B cell (primary cell): Measurements from ENCODE around the gene CPM. TPM values are rescaled to one million over a fixed set of nuclear protein-coding genes. Genes with fewer than 3 reads are reported as not detected.

Source experiments
- ATAC-seq: fragments of 200-7000 bp; cut with Tn5 transposase; one replicate; pipeline ENCODE4 v1.10.0; 2021; ENCODE audit warnings: low read depth, mild to moderate bottlenecking, moderate number of reproducible peaks, moderate library complexity
- CTCF ChIA-PET: fragments of 350-600 bp; sonication (Branson Sonifier 250); formaldehyde crosslinking; loops from one replicate; lab custom pipeline; 2021; ENCODE audit warnings: antibody characterized with exemption, inconsistent platforms; lab: Charles Lee
- POLR2A ChIA-PET: fragments of 350-600 bp; sonication (Branson Sonifier 250); formaldehyde crosslinking; loops from one replicate; lab custom pipeline; 2021; ENCODE audit warnings: antibody characterized with exemption; lab: Charles Lee
- DNase-seq: peaks from one replicate; pipeline ENCODE4 v3.0.0; 2013
- H2AFZ ChIP-seq: 2 replicates; pipeline ENCODE4 v1.6.1; 2012; ENCODE audit warnings: mild to moderate bottlenecking, low read depth, low read length; ENCODE audit not compliant: insufficient read depth, poor library complexity, severe bottlenecking
- H3K27ac ChIP-seq, 2 donors: 1 replicate in 1 of 2; 2 replicates in 1 of 2; pipeline ENCODE4 v1.5.1; 2012 to 2013; ENCODE audit warnings: low read length in 2 of 2, mild to moderate bottlenecking in 2 of 2, moderate library complexity in 1 of 2
- H3K27me3 ChIP-seq, 4 experiments: fragments of 200-600 bp in 1 of 4; sonication (generic) in 1 of 4; replicated peaks in 1 of 4; 1 replicate in 2 of 4; 2 replicates in 2 of 4; pipeline versions ENCODE4 v1.6.1 to v1.7.0; 2013 to 2016; ENCODE audit warnings: low read length in 3 of 4, mild to moderate bottlenecking in 2 of 4, mixed read lengths in 1 of 4, moderate library complexity in 1 of 4; ENCODE audit not compliant: insufficient read depth in 4 of 4, control insufficient read depth in 3 of 4; ENCODE audit errors: control extremely low read depth in 1 of 4
- H3K36me3 ChIP-seq, 2 experiments: replicated peaks in 1 of 2; 1 replicate in 1 of 2; 2 replicates in 1 of 2; pipeline versions ENCODE4 v1.6.1 to v1.7.1; 2013; ENCODE audit warnings: low read length in 1 of 2; ENCODE audit not compliant: insufficient read depth in 2 of 2, control insufficient read depth in 1 of 2; ENCODE audit errors: control extremely low read depth in 1 of 2, extremely low read depth in 1 of 2
- H3K4me1 ChIP-seq, 2 donors: fragments of 200-600 bp in 1 of 2; sonication (generic) in 1 of 2; 1 replicate in 1 of 2; 2 replicates in 1 of 2; pipeline versions ENCODE4 v1.5.1 to v1.6.1; 2013 to 2017; ENCODE audit warnings: low read length in 2 of 2; ENCODE audit not compliant: control insufficient read depth in 2 of 2, insufficient read depth in 2 of 2
- H3K4me2 ChIP-seq: replicated peaks from 2 replicates; pipeline ENCODE3; 2012; ENCODE audit warnings: mild to moderate bottlenecking, low read depth, low read length; ENCODE audit not compliant: poor library complexity, severe bottlenecking
- H3K4me3 ChIP-seq, 5 experiments: fragments of 200-600 bp in 1 of 5; sonication (generic) in 1 of 5; 1 replicate in 3 of 5; 2 replicates in 2 of 5; pipeline versions ENCODE4 v1.5.1 to v1.7.0; 2011 to 2016; ENCODE audit warnings: low read length in 4 of 5, mild to moderate bottlenecking in 4 of 5, low read depth in 2 of 5, control low read depth in 1 of 5, moderate library complexity in 1 of 5; ENCODE audit not compliant: insufficient read depth in 1 of 5; ENCODE audit errors: control extremely low read depth in 1 of 5, extremely low read depth in 1 of 5
- H3K79me2 ChIP-seq: fragments of 200-600 bp; sonication (generic); one replicate; pipeline ENCODE4 v1.6.0; 2016; ENCODE audit warnings: low read length; ENCODE audit not compliant: control insufficient read depth, insufficient read depth
- H3K9ac ChIP-seq: fragments of 200-600 bp; sonication (generic); 2 replicates; pipeline ENCODE4 v1.6.1; 2017; ENCODE audit warnings: mild to moderate bottlenecking, low read length, moderate library complexity
- H3K9me3 ChIP-seq, 3 donors: one replicate each; pipeline versions ENCODE4 v1.6.1 to v1.7.1; 2013; ENCODE audit warnings: low read length in 2 of 3; ENCODE audit not compliant: control insufficient read depth in 2 of 3, insufficient read depth in 1 of 3; ENCODE audit errors: control extremely low read depth in 1 of 3
- H4K20me1 ChIP-seq: 2 replicates; pipeline ENCODE4 v1.6.0; 2012; ENCODE audit warnings: mild to moderate bottlenecking, low read length; ENCODE audit not compliant: insufficient read depth, control insufficient read depth, poor library complexity, severe bottlenecking
- H3K27ac Mint-ChIP-seq: one replicate; pipeline ENCODE4 v1.8.0; 2021; ENCODE audit warnings: mixed read lengths
- H3K27me3 Mint-ChIP-seq: one replicate; pipeline ENCODE4 v1.8.0; 2021; ENCODE audit warnings: mixed read lengths
- H3K4me1 Mint-ChIP-seq: one replicate; pipeline ENCODE4 v1.8.0; 2021; ENCODE audit warnings: mixed read lengths
- H3K4me3 Mint-ChIP-seq: one replicate; pipeline ENCODE4 v1.8.0; 2021; ENCODE audit warnings: mixed read lengths
- H3K9me3 Mint-ChIP-seq: one replicate; pipeline ENCODE4 v1.8.0; 2022; ENCODE audit warnings: mixed read lengths; ENCODE audit not compliant: insufficient read depth
- EZH2 ChIP-seq: IDR thresholded peaks from 2 replicates; pipeline ENCODE4 v1.6.1; 2012; ENCODE audit warnings: borderline replicate concordance, low read depth, mild to moderate bottlenecking, moderate library complexity, low read length; ENCODE audit not compliant: insufficient read depth, poor library complexity, severe bottlenecking
- WGBS: methylation state at CpG from one replicate; pipeline ENCODE4 v1.1.5; 2013; ENCODE audit warnings: missing lambda C conversion rate; ENCODE audit not compliant: insufficient coverage; 5-methylcytosine and 5-hydroxymethylcytosine counted together
- intact Hi-C: fragments of 100-400 bp; cut with micrococcal nuclease; formaldehyde crosslinking; loops from one replicate; pipeline ENCODE4 v1.10.0; 2022
- polyA plus RNA-seq: library from polyadenylated mRNA; depleted of rRNA; stranded (reverse); fragments of >200 nt; gene quantifications from 2 replicates; pipeline ENCODE4 v1.2.3, GENCODE V29; 2012
- total RNA-seq, 2 donors: library from RNA; stranded (reverse); fragments of 120-200 nt in 1 of 2; gene quantifications; 1 replicate in 1 of 2; 2 replicates in 1 of 2; pipeline versions ENCODE4 v1.2.3 to v1.2.4, GENCODE V29; 2013 to 2022
- TF ChIP-seq, protein P1 (sequence below): fragments of 200-600 bp; IDR thresholded peaks from one replicate; pipeline ENCODE4 v1.8.0; 2022; ENCODE audit warnings: antibody characterized with exemption, mild to moderate bottlenecking

CPM gene
- total and polyA plus RNA-seq, 2 donors (not counting 1 experiment from before 2014, with no cell fraction given) = 1.2 to 5.0 TPM

DNA sequence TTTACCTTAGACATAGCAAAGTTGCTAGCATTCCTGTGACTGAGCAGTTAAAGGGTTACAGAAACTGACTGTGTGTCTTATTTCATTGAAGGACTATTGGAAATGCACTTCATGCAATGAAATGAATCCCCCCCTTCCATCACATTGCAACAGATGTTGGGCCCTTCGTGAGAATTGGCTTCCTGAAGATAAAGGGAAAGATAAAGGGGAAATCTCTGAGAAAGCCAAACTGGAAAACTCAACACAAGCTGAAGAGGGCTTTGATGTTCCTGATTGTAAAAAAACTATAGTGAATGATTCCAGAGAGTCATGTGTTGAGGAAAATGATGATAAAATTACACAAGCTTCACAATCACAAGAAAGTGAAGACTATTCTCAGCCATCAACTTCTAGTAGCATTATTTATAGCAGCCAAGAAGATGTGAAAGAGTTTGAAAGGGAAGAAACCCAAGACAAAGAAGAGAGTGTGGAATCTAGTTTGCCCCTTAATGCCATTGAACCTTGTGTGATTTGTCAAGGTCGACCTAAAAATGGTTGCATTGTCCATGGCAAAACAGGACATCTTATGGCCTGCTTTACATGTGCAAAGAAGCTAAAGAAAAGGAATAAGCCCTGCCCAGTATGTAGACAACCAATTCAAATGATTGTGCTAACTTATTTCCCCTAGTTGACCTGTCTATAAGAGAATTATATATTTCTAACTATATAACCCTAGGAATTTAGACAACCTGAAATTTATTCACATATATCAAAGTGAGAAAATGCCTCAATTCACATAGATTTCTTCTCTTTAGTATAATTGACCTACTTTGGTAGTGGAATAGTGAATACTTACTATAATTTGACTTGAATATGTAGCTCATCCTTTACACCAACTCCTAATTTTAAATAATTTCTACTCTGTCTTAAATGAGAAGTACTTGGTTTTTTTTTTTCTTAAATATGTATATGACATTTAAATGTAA, 93.5 kb downstream of the CPM start:
- Mint-ChIP-seq H3K27me3 (no peaks in the 10 kb centered on the region), H3K9me3 (no peaks in the 10 kb centered on the region), H3K4me1 (no peaks in the 10 kb centered on the region), H3K4me3 (no peak overlapping the region), H3K27ac (peak overlapping the region; percentile 3)
- ChIA-PET CTCF (interaction anchor here (0.5 to 1.0 kb wide), 2 partner anchors 8 to 518 kb away, joined by 4 read pairs; no protein-coding TSS in a partner anchor), POLR2A (no interaction called here)
- Histone ChIP-seq H3K4me2 (no peak overlapping the region), H3K4me3 (no peak overlapping the region), H3K4me1 (no peaks in the 10 kb centered on the region), H3K27ac (no peak overlapping the region), H3K36me3 (peaks cover 14 to 65% of the 10 kb centered on the region in 2 experiments), H3K27me3 (no peaks in the 10 kb centered on the region), H3K79me2 (peaks cover 1% of the 10 kb centered on the region), H3K9me3 (no peaks in the 10 kb centered on the region), H3K9ac (no peak overlapping the region), H4K20me1 (no peaks in the 10 kb centered on the region), H2AFZ (no peak overlapping the region)
- TF ChIP-seq, protein P1, sequence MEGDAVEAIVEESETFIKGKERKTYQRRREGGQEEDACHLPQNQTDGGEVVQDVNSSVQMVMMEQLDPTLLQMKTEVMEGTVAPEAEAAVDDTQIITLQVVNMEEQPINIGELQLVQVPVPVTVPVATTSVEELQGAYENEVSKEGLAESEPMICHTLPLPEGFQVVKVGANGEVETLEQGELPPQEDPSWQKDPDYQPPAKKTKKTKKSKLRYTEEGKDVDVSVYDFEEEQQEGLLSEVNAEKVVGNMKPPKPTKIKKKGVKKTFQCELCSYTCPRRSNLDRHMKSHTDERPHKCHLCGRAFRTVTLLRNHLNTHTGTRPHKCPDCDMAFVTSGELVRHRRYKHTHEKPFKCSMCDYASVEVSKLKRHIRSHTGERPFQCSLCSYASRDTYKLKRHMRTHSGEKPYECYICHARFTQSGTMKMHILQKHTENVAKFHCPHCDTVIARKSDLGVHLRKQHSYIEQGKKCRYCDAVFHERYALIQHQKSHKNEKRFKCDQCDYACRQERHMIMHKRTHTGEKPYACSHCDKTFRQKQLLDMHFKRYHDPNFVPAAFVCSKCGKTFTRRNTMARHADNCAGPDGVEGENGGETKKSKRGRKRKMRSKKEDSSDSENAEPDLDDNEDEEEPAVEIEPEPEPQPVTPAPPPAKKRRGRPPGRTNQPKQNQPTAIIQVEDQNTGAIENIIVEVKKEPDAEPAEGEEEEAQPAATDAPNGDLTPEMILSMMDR = no peak
- TF ChIP-seq EZH2 = no peak
- 100% methylated on average over 1 of the region's 2 CpGs for whole genome bisulfite sequencing
- DNase-seq (no peak), ATAC-seq (no peak)
- intact Hi-C loops = no loop called here
